Kidney tubule cell (primary cell): ENCODE measurements around the gene ENTPD3.

Source experiments
- DNase-seq: peaks from one replicate; pipeline ENCODE4 v3.0.0-alpha.2; 2018; ENCODE audit warnings: low spot score

ENTPD3 gene

GRCh38 chr3:40387001-40387894 is at the start of gene ENTPD3:
TSS of gene ENTPD3 (plus strand) at chr3:40387184. CDS start at chr3:40388058, 874 bp downstream.
- peak; percentile 40 for DNase-seq

- DNase-seq: no peak
Measured at GRCh38 chr3:40339871-40340270, 47.1 kb upstream of the ENTPD3 start.

GRCh38 chr3:40340541-40341170 is 46.3 kb upstream of the ENTPD3 start:
- no peak for DNase-seq

GRCh38 chr3:40341671-40342070 is 45.3 kb upstream of the ENTPD3 start:
- no peak for DNase-seq

- no peak for DNase-seq
Measured at GRCh38 chr3:40350529-40350928, 36.5 kb upstream of the ENTPD3 start.

- no peak for DNase-seq
Measured at GRCh38 chr3:40355410-40355809, 31.6 kb upstream of the ENTPD3 start.

- no peak for DNase-seq
Measured at GRCh38 chr3:40358454-40358853, 28.5 kb upstream of the ENTPD3 start.

- no peak for DNase-seq
Measured at GRCh38 chr3:40363674-40364073, 23.3 kb upstream of the ENTPD3 start.

GRCh38 chr3:40366203-40367162 is 20.5 kb upstream of the ENTPD3 start:
- no peak for DNase-seq

GRCh38 chr3:40369716-40370115 is 17.3 kb upstream of the ENTPD3 start:
- no peak for DNase-seq

GRCh38 chr3:40377822-40378221 is 9.2 kb upstream of the ENTPD3 start:
- no peak for DNase-seq

GRCh38 chr3:40379674-40380306 is 7.2 kb upstream of the ENTPD3 start:
- no peak for DNase-seq

GRCh38 chr3:40381904-40382616 is 4.9 kb upstream of the ENTPD3 start:
- no peak for DNase-seq

GRCh38 chr3:40382617-40382979 is 4.4 kb upstream of the ENTPD3 start:
- DNase-seq: peak; percentile 81

GRCh38 chr3:40386213-40386612 is 771 bp upstream of the ENTPD3 start:
- DNase-seq: no peak

GRCh38 chr3:40387895-40388254 is 891 bp downstream of the ENTPD3 start:
- no peak for DNase-seq

GRCh38 chr3:40396406-40396805 is 9.4 kb downstream of the ENTPD3 start:
- DNase-seq: no peak

GRCh38 chr3:40397129-40397528 is 10.1 kb downstream of the ENTPD3 start:
- no peak for DNase-seq

- no peak for DNase-seq
Measured at GRCh38 chr3:40397912-40398311, 10.9 kb downstream of the ENTPD3 start.

GRCh38 chr3:40398346-40398745 is 11.4 kb downstream of the ENTPD3 start:
- peak; percentile 46 for DNase-seq

GRCh38 chr3:40404591-40405198 is 17.7 kb downstream of the ENTPD3 start:
- no peak for DNase-seq
